Measurements from ENCODE around the gene SLC47A1. TPM values are rescaled to one million over a fixed set of nuclear protein-coding genes. Genes with fewer than 3 reads are reported as not detected.

The SLC47A1 gene
- total RNA-seq, 6 experiments from 2014 or later, result 47.5 to 182 (median 67.4) TPM

GRCh38 chr17:19544366-19544765, 10.7 kb downstream of the SLC47A1 start:
- H3K27me3 ChIP-seq, result no peaks in the 10 kb centered on the region
- peak overlapping the region in 1 of 3 donors; percentile 100 for H3K27ac ChIP-seq
- peaks cover 0 to 87% (median 21%) of the 10 kb centered on the region in 4 donors for H3K4me1 ChIP-seq
- ATAC-seq (no peak), DNase-seq (no peak)
- no peak overlapping the region for H3K4me3 ChIP-seq
- TF ChIP-seq POLR2A (IDR thresholded peaks at IDR 0.05) (no peak), CTCF (IDR thresholded peaks at IDR 0.05) (no peak)
- H3K9me3 ChIP-seq, result no peaks in the 10 kb centered on the region
- intact Hi-C loops (cut with DNase I), result no loop called here
- WGBS (ENCODE audit: insufficient coverage, low coverage, low lambda C conversion rate, missing lambda C conversion rate), result 85% methylated on average over 5 of the region's 8 CpGs
- peaks cover 0 to 20% (median 0%) of the 10 kb centered on the region in 4 donors for H3K36me3 ChIP-seq

GRCh38 chr17:19546289-19547065, 12.8 kb downstream of the SLC47A1 start:
- Histone ChIP-seq H3K4me3 (no peak overlapping the region), H3K36me3 (peaks cover 0 to 20% (median 0%) of the 10 kb centered on the region in 4 donors), H3K4me1 (peaks cover 0 to 84% (median 24%) of the 10 kb centered on the region in 4 donors), H3K27me3 (no peaks in the 10 kb centered on the region), H3K27ac (peak overlapping the region; percentile 48 to 100 (median 74)), H3K9me3 (no peaks in the 10 kb centered on the region)
- TF ChIP-seq CTCF (IDR thresholded peaks at IDR 0.05) (peak; percentile 31 to 49 (median 40)), POLR2A (IDR thresholded peaks at IDR 0.05) (no peak)
- peak; percentile 69 to 84 (median 83) for DNase-seq
- intact Hi-C loops (cut with DNase I), result no loop called here
- ATAC-seq, result peak; percentile 50 to 65 (median 56)
- WGBS (ENCODE audit: insufficient coverage, low coverage, low lambda C conversion rate, missing lambda C conversion rate), result 29% methylated on average over 6 of the region's 6 CpGs

DNA sequence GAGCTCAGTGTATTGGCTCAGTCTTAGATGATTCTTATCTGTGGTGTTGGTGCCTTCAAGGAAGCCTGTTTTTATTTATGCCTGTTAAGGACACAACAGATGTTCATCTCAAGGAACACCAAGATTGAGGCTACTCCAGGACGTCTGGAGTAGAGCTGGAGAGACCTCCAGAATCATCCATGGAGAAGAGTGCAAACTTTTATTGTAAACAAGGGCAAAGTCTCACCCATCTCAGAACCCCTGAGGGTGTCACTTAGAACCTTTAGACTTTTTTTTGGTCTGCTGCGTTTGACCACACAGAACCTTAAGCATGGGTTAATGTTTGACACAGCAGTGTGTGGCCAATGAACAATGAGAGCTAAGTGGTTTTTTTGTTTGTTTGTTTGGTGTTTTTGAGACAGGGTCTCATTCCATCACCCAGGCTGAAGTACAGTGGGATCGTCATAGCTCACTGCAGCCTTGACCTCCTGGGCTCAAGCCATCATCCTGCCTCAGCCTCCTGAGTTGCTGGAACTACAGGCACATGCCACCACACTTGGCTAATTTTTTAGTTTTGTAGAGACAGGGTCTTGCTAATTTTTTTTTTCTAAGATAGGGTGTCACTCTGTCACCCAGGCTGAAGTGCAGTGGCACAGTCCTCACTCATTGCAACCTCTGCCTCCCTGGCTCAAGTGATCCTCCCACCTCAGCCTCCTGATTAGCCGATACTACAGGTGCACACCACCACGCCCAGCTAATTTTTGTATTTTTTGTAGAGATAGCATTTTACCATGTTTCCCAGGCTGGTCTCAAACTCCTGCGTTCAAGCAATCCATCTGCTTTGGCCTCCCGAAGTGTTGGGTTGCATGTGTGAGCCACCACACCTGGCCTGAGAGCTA, 16.3 kb downstream of the SLC47A1 start:
- ATAC-seq, result peak; percentile 41 to 71 (median 56)
- H3K9me3 ChIP-seq, result no peaks in the 10 kb centered on the region
- peak; percentile 42 to 80 (median 78) for DNase-seq
- H3K4me3 ChIP-seq, result no peak overlapping the region
- H3K4me1 ChIP-seq, result peaks cover 0 to 84% (median 26%) of the 10 kb centered on the region in 4 donors
- TF ChIP-seq CTCF (IDR thresholded peaks at IDR 0.05) (no peak), POLR2A (IDR thresholded peaks at IDR 0.05) (no peak)
- 54% methylated on average over 7 of the region's 7 CpGs for WGBS (ENCODE audit: insufficient coverage, low coverage, low lambda C conversion rate, missing lambda C conversion rate)
- peaks cover 0 to 3% (median 0%) of the 10 kb centered on the region in 4 donors for H3K36me3 ChIP-seq
- peak overlapping the region; percentile 88 to 100 (median 99) for H3K27ac ChIP-seq
- H3K27me3 ChIP-seq, result no peaks in the 10 kb centered on the region
- intact Hi-C loops (cut with DNase I), result loop anchor here in 1 of 2 donors (10.0 kb wide), 1 partner anchor 95 kb away; the partner anchor contains the start of gene ALDH3A2

GRCh38 chr17:19551165-19551564, 17.5 kb downstream of the SLC47A1 start:
- Histone ChIP-seq H3K27me3 (no peaks in the 10 kb centered on the region), H3K4me3 (no peak overlapping the region), H3K27ac (peak overlapping the region; percentile 88 to 100 (median 99)), H3K4me1 (peaks cover 0 to 72% (median 22%) of the 10 kb centered on the region in 4 donors), H3K36me3 (peaks cover 0 to 5% (median 0%) of the 10 kb centered on the region in 4 donors), H3K9me3 (no peaks in the 10 kb centered on the region)
- intact Hi-C loops (cut with DNase I), result loop anchor here in 1 of 2 donors (10.0 kb wide), 1 partner anchor 94 kb away; the partner anchor contains the start of gene ALDH3A2
- TF ChIP-seq CTCF (IDR thresholded peaks at IDR 0.05), result no peak
- TF ChIP-seq POLR2A (IDR thresholded peaks at IDR 0.05), result no peak
- ATAC-seq (peak; percentile 72 to 75 (median 74)), DNase-seq (peak; percentile 74 to 90 (median 89))
- WGBS (ENCODE audit: insufficient coverage, low coverage, low lambda C conversion rate, missing lambda C conversion rate), result 15% methylated on average over 5 of the region's 5 CpGs
